ENCODE results near the gene XYLT1. TPM values are rescaled to one million over a fixed set of nuclear protein-coding genes. Genes with fewer than 3 reads are reported as not detected.

Gene XYLT1
- total RNA-seq, 1 experiment from 2014 or later, result 25.0 TPM

DNA sequence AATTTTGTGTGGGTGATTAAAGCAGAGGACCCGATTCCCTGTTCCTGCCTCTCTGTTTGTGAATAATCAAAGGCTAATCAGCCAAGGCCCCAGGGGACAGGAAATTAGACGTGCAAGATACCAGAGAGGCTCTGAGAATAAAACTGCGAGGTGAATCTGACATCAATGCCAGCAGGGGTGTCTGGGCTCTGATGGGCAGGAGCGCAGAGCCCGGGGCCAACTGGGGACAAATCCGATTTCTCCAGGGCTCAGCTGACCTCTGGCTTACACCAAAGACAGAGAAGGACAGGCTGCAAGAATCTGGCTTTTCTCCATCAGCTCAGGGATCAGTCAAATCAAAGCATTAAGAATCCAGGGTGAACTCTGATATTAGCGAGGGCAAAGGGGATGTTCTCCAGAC lies 174.3 kb downstream of the XYLT1 start (continued):
- TF ChIP-seq, protein P1, sequence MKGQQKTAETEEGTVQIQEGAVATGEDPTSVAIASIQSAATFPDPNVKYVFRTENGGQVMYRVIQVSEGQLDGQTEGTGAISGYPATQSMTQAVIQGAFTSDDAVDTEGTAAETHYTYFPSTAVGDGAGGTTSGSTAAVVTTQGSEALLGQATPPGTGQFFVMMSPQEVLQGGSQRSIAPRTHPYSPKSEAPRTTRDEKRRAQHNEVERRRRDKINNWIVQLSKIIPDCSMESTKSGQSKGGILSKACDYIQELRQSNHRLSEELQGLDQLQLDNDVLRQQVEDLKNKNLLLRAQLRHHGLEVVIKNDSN (CRISPR knock-in tag; IDR thresholded peaks at IDR 0.05), result no peak
- no peak for TF ChIP-seq NR2C2 (CRISPR knock-in tag; IDR thresholded peaks at IDR 0.05)

DNA sequence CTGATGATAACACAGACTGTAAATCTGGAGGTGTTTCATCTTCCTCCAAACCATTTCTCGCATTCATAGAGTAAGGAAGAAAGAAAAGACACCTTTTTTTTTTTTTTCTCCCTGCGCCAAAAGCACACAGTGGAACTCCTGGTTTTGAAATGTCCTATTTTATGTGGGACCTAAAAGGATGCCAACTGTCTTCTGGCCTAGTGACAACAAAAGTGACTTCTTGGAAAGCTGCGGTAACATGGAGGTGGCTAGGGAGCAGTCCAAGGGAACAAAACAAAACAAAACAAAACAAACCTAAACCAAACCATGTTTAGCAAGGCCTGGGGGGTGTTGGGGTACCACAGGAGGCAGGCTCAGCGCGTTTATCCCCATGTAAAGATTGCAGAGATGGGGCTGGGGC lies 174.8 kb downstream of the XYLT1 start:
- Mint-ChIP-seq H3K9me3 (no peaks in the 10 kb centered on the region), H3K27me3 (ENCODE audit: low read depth) (no peaks in the 10 kb centered on the region), H3K36me3 (no peaks in the 10 kb centered on the region), H3K4me3 (no peak overlapping the region), H3K27ac (no peak overlapping the region), H3K4me1 (peaks cover 37% of the 10 kb centered on the region)
- TF ChIP-seq CBFB (CRISPR knock-in tag; IDR thresholded peaks at IDR 0.05; ENCODE audit: low read depth), result no peak
- TF ChIP-seq, protein P2, sequence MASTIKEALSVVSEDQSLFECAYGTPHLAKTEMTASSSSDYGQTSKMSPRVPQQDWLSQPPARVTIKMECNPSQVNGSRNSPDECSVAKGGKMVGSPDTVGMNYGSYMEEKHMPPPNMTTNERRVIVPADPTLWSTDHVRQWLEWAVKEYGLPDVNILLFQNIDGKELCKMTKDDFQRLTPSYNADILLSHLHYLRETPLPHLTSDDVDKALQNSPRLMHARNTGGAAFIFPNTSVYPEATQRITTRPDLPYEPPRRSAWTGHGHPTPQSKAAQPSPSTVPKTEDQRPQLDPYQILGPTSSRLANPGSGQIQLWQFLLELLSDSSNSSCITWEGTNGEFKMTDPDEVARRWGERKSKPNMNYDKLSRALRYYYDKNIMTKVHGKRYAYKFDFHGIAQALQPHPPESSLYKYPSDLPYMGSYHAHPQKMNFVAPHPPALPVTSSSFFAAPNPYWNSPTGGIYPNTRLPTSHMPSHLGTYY (CRISPR knock-in tag; IDR thresholded peaks at IDR 0.05), result no peak
- no peak for TF ChIP-seq IRF2 (CRISPR knock-in tag; IDR thresholded peaks at IDR 0.05; ENCODE audit: borderline replicate concordance, low read depth)
- no peak for TF ChIP-seq SMAD4 (CRISPR knock-in tag; IDR thresholded peaks at IDR 0.05)
- no peak for TF ChIP-seq SP1 (CRISPR knock-in tag; conservative IDR thresholded peaks at IDR 0.05)
- TF ChIP-seq, protein P3, sequence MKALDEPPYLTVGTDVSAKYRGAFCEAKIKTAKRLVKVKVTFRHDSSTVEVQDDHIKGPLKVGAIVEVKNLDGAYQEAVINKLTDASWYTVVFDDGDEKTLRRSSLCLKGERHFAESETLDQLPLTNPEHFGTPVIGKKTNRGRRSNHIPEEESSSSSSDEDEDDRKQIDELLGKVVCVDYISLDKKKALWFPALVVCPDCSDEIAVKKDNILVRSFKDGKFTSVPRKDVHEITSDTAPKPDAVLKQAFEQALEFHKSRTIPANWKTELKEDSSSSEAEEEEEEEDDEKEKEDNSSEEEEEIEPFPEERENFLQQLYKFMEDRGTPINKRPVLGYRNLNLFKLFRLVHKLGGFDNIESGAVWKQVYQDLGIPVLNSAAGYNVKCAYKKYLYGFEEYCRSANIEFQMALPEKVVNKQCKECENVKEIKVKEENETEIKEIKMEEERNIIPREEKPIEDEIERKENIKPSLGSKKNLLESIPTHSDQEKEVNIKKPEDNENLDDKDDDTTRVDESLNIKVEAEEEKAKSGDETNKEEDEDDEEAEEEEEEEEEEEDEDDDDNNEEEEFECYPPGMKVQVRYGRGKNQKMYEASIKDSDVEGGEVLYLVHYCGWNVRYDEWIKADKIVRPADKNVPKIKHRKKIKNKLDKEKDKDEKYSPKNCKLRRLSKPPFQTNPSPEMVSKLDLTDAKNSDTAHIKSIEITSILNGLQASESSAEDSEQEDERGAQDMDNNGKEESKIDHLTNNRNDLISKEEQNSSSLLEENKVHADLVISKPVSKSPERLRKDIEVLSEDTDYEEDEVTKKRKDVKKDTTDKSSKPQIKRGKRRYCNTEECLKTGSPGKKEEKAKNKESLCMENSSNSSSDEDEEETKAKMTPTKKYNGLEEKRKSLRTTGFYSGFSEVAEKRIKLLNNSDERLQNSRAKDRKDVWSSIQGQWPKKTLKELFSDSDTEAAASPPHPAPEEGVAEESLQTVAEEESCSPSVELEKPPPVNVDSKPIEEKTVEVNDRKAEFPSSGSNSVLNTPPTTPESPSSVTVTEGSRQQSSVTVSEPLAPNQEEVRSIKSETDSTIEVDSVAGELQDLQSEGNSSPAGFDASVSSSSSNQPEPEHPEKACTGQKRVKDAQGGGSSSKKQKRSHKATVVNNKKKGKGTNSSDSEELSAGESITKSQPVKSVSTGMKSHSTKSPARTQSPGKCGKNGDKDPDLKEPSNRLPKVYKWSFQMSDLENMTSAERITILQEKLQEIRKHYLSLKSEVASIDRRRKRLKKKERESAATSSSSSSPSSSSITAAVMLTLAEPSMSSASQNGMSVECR (CRISPR knock-in tag; IDR thresholded peaks at IDR 0.05; ENCODE audit: borderline replicate concordance), result no peak
- no peak for TF ChIP-seq ZNF423 (CRISPR knock-in tag; IDR thresholded peaks at IDR 0.05)
- TF ChIP-seq, protein P4, sequence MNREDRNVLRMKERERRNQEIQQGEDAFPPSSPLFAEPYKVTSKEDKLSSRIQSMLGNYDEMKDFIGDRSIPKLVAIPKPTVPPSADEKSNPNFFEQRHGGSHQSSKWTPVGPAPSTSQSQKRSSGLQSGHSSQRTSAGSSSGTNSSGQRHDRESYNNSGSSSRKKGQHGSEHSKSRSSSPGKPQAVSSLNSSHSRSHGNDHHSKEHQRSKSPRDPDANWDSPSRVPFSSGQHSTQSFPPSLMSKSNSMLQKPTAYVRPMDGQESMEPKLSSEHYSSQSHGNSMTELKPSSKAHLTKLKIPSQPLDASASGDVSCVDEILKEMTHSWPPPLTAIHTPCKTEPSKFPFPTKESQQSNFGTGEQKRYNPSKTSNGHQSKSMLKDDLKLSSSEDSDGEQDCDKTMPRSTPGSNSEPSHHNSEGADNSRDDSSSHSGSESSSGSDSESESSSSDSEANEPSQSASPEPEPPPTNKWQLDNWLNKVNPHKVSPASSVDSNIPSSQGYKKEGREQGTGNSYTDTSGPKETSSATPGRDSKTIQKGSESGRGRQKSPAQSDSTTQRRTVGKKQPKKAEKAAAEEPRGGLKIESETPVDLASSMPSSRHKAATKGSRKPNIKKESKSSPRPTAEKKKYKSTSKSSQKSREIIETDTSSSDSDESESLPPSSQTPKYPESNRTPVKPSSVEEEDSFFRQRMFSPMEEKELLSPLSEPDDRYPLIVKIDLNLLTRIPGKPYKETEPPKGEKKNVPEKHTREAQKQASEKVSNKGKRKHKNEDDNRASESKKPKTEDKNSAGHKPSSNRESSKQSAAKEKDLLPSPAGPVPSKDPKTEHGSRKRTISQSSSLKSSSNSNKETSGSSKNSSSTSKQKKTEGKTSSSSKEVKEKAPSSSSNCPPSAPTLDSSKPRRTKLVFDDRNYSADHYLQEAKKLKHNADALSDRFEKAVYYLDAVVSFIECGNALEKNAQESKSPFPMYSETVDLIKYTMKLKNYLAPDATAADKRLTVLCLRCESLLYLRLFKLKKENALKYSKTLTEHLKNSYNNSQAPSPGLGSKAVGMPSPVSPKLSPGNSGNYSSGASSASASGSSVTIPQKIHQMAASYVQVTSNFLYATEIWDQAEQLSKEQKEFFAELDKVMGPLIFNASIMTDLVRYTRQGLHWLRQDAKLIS (CRISPR knock-in tag; IDR thresholded peaks at IDR 0.05; ENCODE audit: borderline replicate concordance), result no peak
- no peak for TF ChIP-seq FOXK1 (CRISPR knock-in tag; IDR thresholded peaks at IDR 0.05)
- no peak for TF ChIP-seq ELF4 (CRISPR knock-in tag; IDR thresholded peaks at IDR 0.05; ENCODE audit: low read depth)
- TF ChIP-seq, protein P5, sequence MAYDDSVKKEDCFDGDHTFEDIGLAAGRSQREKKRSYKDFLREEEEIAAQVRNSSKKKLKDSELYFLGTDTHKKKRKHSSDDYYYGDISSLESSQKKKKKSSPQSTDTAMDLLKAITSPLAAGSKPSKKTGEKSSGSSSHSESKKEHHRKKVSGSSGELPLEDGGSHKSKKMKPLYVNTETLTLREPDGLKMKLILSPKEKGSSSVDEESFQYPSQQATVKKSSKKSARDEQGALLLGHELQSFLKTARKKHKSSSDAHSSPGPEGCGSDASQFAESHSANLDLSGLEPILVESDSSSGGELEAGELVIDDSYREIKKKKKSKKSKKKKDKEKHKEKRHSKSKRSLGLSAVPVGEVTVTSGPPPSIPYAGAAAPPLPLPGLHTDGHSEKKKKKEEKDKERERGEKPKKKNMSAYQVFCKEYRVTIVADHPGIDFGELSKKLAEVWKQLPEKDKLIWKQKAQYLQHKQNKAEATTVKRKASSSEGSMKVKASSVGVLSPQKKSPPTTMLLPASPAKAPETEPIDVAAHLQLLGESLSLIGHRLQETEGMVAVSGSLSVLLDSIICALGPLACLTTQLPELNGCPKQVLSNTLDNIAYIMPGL (CRISPR knock-in tag; IDR thresholded peaks at IDR 0.05), result no peak
- no peak for TF ChIP-seq NR2C2 (CRISPR knock-in tag; IDR thresholded peaks at IDR 0.05)
- no peak for TF ChIP-seq EMX1 (CRISPR knock-in tag; IDR thresholded peaks at IDR 0.05)
- TF ChIP-seq ETV6 (CRISPR knock-in tag; IDR thresholded peaks at IDR 0.05), result no peak
- TF ChIP-seq ZNF396 (CRISPR knock-in tag; IDR thresholded peaks at IDR 0.05; ENCODE audit: borderline replicate concordance), result no peak
- no peak for TF ChIP-seq RELA (CRISPR knock-in tag; IDR thresholded peaks at IDR 0.05; ENCODE audit: borderline replicate concordance)
- DNase-seq (ENCODE audit: low spot score), result no peak
- POLR2A ChIA-PET, result no interaction called here
- no peak for ATAC-seq
- CTCF ChIA-PET, result no interaction called here
